Nephron (organoid): ENCODE measurements around the gene HMGCS1.
"Not testable (repeated sequence)": the region's sequence is repeated elsewhere in the genome, so short reads cannot be mapped to it uniquely, and the experiment has no call there.

Experiments
- H3K27ac Mint-ChIP-seq, 3 experiments: 2 replicates each; pipeline ENCODE4 v1.8.0; 2020; ENCODE audit warnings: mixed read lengths in 3 of 3, mild to moderate bottlenecking in 2 of 3, moderate library complexity in 1 of 3
- H3K27me3 Mint-ChIP-seq: 2 replicates; pipeline ENCODE4 v1.8.0; 2021; ENCODE audit warnings: low read depth, mild to moderate bottlenecking, moderate library complexity, mixed read lengths
- H3K36me3 Mint-ChIP-seq: 2 replicates; pipeline ENCODE4 v1.8.0; 2020; ENCODE audit warnings: low read depth, mixed read lengths
- H3K4me1 Mint-ChIP-seq: 2 replicates; pipeline ENCODE4 v1.8.0; 2020; ENCODE audit warnings: mixed read lengths
- H3K4me3 Mint-ChIP-seq, 3 experiments: 2 replicates each; pipeline ENCODE4 v1.8.0; 2020; ENCODE audit warnings: mild to moderate bottlenecking in 3 of 3, mixed read lengths in 3 of 3, moderate library complexity in 2 of 3
- H3K9me3 Mint-ChIP-seq: 2 replicates; pipeline ENCODE4 v1.8.0; 2020; ENCODE audit warnings: mixed read lengths
- CTCF ChIP-seq, 3 experiments: fragments of 200-600 bp; sonication (generic); IDR thresholded peaks; one replicate each; pipeline ENCODE4 v1.5.0; 2021; ENCODE audit warnings: antibody characterized with exemption in 3 of 3; ENCODE audit not compliant: unreplicated experiment in 3 of 3

The HMGCS1 gene

DNA sequence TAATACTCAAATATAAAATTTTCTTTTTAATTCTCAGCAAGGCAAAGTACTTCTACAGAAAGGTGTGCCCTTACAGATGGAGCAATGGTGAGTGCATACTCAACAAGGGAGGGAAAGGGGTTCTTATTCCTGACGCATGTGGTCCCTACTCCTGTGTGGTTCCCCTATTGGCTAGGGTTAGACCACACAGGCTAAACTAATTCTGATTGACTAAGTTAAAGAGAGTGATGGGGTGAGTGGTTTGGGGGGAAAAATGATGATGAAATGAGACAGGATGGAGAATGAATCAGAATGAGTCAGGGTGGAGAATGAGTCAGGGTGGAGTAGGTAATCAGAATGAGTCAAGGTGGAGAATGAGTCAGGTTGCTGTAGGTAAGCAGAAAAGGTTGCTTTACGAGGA, 22.9 kb upstream of the HMGCS1 start:
- no peaks in the 10 kb centered on the region for H3K4me1 Mint-ChIP-seq
- no peak for TF ChIP-seq CTCF (IDR thresholded peaks at IDR 0.05; ENCODE audit: unreplicated experiment in 3 of 3)
- peaks cover 4% of the 10 kb centered on the region for H3K36me3 Mint-ChIP-seq
- no peak overlapping the region for H3K27ac Mint-ChIP-seq
- peaks cover 4% of the 10 kb centered on the region for H3K27me3 Mint-ChIP-seq
- peaks cover 18% of the 10 kb centered on the region for H3K9me3 Mint-ChIP-seq
- no peak overlapping the region for H3K4me3 Mint-ChIP-seq

- no peak overlapping the region for H3K4me3 Mint-ChIP-seq
- H3K4me1 Mint-ChIP-seq, result no peaks in the 10 kb centered on the region
- H3K36me3 Mint-ChIP-seq, result peaks cover 4% of the 10 kb centered on the region
- peaks cover 18% of the 10 kb centered on the region for H3K9me3 Mint-ChIP-seq
- peaks cover 4% of the 10 kb centered on the region for H3K27me3 Mint-ChIP-seq
- TF ChIP-seq CTCF (IDR thresholded peaks at IDR 0.05; ENCODE audit: unreplicated experiment in 3 of 3), result no peak
- H3K27ac Mint-ChIP-seq, result no peak overlapping the region
Measured at GRCh38 chr5:43335681-43336080, 22.5 kb upstream of the HMGCS1 start.

DNA sequence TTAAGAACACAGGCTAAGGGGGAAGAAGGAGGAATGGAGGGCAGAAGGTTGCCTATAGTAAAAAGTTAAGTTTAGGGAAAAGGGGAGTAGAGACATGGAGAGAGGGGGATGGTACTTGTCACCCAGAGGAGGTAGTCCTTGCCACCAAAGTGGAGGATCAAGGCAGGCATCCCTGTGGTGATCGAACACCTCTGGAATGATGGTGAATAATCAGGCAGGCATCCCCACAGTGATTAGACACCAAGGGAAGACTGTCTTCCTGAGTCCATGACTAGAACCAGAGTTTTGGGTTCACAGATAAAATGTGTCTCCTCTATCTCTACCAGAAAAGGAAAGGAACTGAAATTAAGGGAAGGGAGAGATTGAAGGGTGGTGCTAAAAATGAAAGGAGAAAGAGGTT, 19.2 kb upstream of the HMGCS1 start:
- no peak for TF ChIP-seq CTCF (IDR thresholded peaks at IDR 0.05; ENCODE audit: unreplicated experiment in 3 of 3)
- peaks cover 4% of the 10 kb centered on the region for H3K36me3 Mint-ChIP-seq
- H3K9me3 Mint-ChIP-seq, result peaks cover 16% of the 10 kb centered on the region
- H3K4me3 Mint-ChIP-seq, result no peak overlapping the region
- no peaks in the 10 kb centered on the region for H3K4me1 Mint-ChIP-seq
- peaks cover 4% of the 10 kb centered on the region for H3K27me3 Mint-ChIP-seq
- H3K27ac Mint-ChIP-seq, result no peak overlapping the region

GRCh38 chr5:43325624-43326023, 12.4 kb upstream of the HMGCS1 start:
- H3K27ac Mint-ChIP-seq, H3K27me3 Mint-ChIP-seq, H3K36me3 Mint-ChIP-seq, H3K4me1 Mint-ChIP-seq, H3K4me3 Mint-ChIP-seq: not testable (repeated sequence)
- H3K9me3 Mint-ChIP-seq, result peaks cover 23% of the 10 kb centered on the region

GRCh38 chr5:43323488-43323887, 10.3 kb upstream of the HMGCS1 start:
- not testable (repeated sequence) for H3K36me3 Mint-ChIP-seq, H3K4me3 Mint-ChIP-seq, H3K4me1 Mint-ChIP-seq, H3K27me3 Mint-ChIP-seq, H3K27ac Mint-ChIP-seq
- peaks cover 23% of the 10 kb centered on the region for H3K9me3 Mint-ChIP-seq

DNA sequence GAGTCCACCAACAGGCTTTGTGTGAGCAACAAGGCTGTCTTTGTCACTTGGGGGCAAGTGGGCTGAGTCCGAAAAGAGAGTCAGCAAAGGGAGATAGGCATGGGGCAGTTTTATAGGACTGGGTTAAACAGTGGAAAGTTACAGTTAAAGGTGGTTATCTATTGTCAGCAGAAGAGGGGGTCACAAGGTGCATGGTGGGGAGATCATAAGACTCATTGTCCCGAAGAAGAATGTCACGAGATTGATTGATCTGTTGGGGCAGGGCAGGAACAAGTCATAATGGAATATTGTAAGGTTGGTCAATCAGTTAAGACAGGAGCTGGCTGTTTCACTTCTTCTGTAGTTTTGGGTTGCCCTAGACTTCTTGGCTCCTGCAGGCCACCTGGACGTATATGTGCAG, 7.6 kb upstream of the HMGCS1 start:
- Mint-ChIP-seq H3K4me1 (no peaks in the 10 kb centered on the region), H3K36me3 (no peaks in the 10 kb centered on the region), H3K27ac (no peak overlapping the region), H3K27me3 (no peaks in the 10 kb centered on the region), H3K4me3 (no peak overlapping the region), H3K9me3 (peaks cover 13% of the 10 kb centered on the region)
- no peak for TF ChIP-seq CTCF (IDR thresholded peaks at IDR 0.05; ENCODE audit: unreplicated experiment in 3 of 3)

- peak overlapping the region in 1 of 3 experiments; percentile 36 for H3K27ac Mint-ChIP-seq
- no peaks in the 10 kb centered on the region for H3K36me3 Mint-ChIP-seq
- no peak for TF ChIP-seq CTCF (IDR thresholded peaks at IDR 0.05; ENCODE audit: unreplicated experiment in 3 of 3)
- no peaks in the 10 kb centered on the region for H3K27me3 Mint-ChIP-seq
- peaks cover 31% of the 10 kb centered on the region for H3K4me1 Mint-ChIP-seq
- no peaks in the 10 kb centered on the region for H3K9me3 Mint-ChIP-seq
- no peak overlapping the region for H3K4me3 Mint-ChIP-seq
Measured at GRCh38 chr5:43316421-43316820, 3.2 kb upstream of the HMGCS1 start.
